ENCODE measurements around the gene FBXO34. TPM values are rescaled to one million over a fixed set of nuclear protein-coding genes. Genes with fewer than 3 reads are reported as not detected.
A peak's percentile ranks its signal among the peaks of the same experiment; 100 is the strongest.

FBXO34 gene
- total RNA-seq, 1 experiment from 2014 or later = 13.9 TPM

DNA sequence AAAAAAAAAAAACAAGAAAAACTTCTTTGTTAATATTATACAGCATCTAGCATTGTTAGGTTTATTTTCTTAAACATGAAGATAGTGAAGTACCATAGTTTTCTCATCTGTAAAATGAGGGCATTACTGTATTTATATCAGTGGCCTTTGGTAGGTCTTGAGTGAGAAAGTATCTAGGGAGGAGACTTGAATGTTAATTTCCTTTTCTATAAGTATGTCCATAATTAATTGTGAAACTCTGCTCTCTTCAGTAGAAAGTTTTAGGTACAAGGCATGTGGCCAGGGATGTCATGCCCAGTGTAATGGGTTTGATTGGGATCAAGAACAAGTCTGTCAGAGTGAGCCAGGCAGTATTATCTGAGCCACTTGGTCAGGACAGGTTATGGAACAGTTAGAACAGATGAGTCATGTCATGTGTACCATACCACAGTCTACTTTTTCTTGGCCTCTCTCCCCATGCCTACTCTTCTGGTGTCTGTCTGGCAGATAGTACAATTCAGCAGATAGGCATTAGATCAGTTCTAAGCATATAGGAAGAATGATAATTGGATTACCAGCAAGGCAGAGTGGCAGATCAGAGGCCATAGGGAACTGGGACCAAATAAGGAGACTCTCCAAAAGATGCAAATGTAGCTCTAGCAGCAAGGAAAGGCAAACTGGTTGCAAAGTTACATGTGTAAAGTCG lies 30.4 kb downstream of the FBXO34 start (continued):
- no peak for TF ChIP-seq ZNF232 (CRISPR knock-in tag; IDR thresholded peaks at IDR 0.05)
- TF ChIP-seq ATF1 (CRISPR knock-in tag; IDR thresholded peaks at IDR 0.05) = no peak
- no peak for TF ChIP-seq TCF7 (CRISPR knock-in tag; IDR thresholded peaks at IDR 0.05; ENCODE audit: low read depth)
- TF ChIP-seq ELF4 (CRISPR knock-in tag; IDR thresholded peaks at IDR 0.05; ENCODE audit: low read depth) = no peak
- no peak for TF ChIP-seq FOXJ3 (CRISPR knock-in tag; IDR thresholded peaks at IDR 0.05; ENCODE audit: borderline replicate concordance)
- TF ChIP-seq ZNF423 (CRISPR knock-in tag; IDR thresholded peaks at IDR 0.05) = no peak
- TF ChIP-seq SMAD4 (CRISPR knock-in tag; IDR thresholded peaks at IDR 0.05) = no peak
- TF ChIP-seq E2F4 (CRISPR knock-in tag; IDR thresholded peaks at IDR 0.05; ENCODE audit: borderline replicate concordance, low read depth) = no peak
- no peak for TF ChIP-seq ESRRA (CRISPR knock-in tag; IDR thresholded peaks at IDR 0.05; ENCODE audit: borderline replicate concordance)
- no peak for TF ChIP-seq OVOL2 (CRISPR knock-in tag; IDR thresholded peaks at IDR 0.05; ENCODE audit: borderline replicate concordance)
- no peak for TF ChIP-seq JUN (CRISPR knock-in tag; IDR thresholded peaks at IDR 0.05)
- TF ChIP-seq, protein P1, sequence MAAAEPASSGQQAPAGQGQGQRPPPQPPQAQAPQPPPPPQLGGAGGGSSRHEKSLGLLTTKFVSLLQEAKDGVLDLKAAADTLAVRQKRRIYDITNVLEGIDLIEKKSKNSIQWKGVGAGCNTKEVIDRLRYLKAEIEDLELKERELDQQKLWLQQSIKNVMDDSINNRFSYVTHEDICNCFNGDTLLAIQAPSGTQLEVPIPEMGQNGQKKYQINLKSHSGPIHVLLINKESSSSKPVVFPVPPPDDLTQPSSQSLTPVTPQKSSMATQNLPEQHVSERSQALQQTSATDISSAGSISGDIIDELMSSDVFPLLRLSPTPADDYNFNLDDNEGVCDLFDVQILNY (CRISPR knock-in tag; IDR thresholded peaks at IDR 0.05) = no peak
- TF ChIP-seq TEAD1 (CRISPR knock-in tag; IDR thresholded peaks at IDR 0.05) = no peak
- TF ChIP-seq CBFB (CRISPR knock-in tag; IDR thresholded peaks at IDR 0.05; ENCODE audit: low read depth) = no peak
- TF ChIP-seq, protein P2, sequence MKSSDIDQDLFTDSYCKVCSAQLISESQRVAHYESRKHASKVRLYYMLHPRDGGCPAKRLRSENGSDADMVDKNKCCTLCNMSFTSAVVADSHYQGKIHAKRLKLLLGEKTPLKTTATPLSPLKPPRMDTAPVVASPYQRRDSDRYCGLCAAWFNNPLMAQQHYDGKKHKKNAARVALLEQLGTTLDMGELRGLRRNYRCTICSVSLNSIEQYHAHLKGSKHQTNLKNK (CRISPR knock-in tag; IDR thresholded peaks at IDR 0.05) = no peak
- TF ChIP-seq NR3C1 (CRISPR knock-in tag; conservative IDR thresholded peaks at IDR 0.05; ENCODE audit: low read depth) = no peak
- no peak for TF ChIP-seq ZNF138 (CRISPR knock-in tag; conservative IDR thresholded peaks at IDR 0.05)

DNA sequence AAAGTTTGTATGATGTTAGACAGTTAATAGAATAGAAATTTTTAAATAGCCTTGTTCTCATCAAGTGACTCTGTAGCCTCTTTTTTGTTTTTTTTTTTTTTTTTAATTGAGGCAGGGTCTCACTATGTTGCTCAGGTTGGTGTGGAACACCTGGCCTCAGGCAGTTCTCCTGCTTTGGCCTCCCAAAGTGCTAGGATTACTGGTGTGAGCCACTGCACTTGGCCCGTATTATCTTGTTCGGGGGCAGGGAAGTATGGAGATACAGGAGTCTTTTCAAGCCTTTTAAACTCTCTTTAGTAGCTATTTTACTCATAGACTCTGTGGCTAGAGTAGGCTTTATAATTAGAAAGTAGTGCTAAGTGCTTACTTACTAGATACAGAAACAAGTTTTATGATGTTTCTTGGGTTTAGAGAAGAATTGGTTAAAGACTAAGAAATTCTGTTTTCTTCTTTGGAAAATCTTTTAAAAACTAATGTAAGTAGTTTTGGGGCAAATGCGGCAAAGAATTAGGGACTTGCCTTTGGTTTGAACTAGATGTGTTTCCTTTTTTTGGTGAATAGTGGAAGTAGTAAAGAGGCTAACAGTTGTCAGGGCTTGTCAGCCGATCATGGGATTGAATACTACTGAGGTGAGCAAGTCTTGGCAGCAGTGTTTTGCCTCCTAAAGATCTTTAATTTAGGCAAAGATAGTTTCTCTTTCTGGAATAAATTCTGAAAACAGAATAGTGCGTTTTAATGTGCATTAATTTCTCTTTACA lies 31.3 kb downstream of the FBXO34 start:
- DNase-seq (ENCODE audit: low spot score) (no peak), ATAC-seq (peak; percentile 23; the same call in 1 of the 2 replicates)
- Mint-ChIP-seq H3K4me1 (peaks cover 36% of the 10 kb centered on the region), H3K36me3 (no peaks in the 10 kb centered on the region), H3K27me3 (ENCODE audit: low read depth) (no peaks in the 10 kb centered on the region), H3K4me3 (no peak overlapping the region), H3K9me3 (no peaks in the 10 kb centered on the region), H3K27ac (peak overlapping the region; percentile 71)
- POLR2A ChIA-PET = no interaction called here
- no peak for TF ChIP-seq JAZF1 (CRISPR knock-in tag; IDR thresholded peaks at IDR 0.05)
- TF ChIP-seq ZNF121 (CRISPR knock-in tag; IDR thresholded peaks at IDR 0.05) = peak; percentile 81
- no peak for TF ChIP-seq SMAD3 (CRISPR knock-in tag; IDR thresholded peaks at IDR 0.05; ENCODE audit: borderline replicate concordance)
- CTCF ChIA-PET = no interaction called here

GRCh38 chr14:55303125-55303499 lies 31.9 kb downstream of the FBXO34 start:
- TF ChIP-seq E2F4 (CRISPR knock-in tag; IDR thresholded peaks at IDR 0.05; ENCODE audit: borderline replicate concordance, low read depth) (no peak), FOXK1 (CRISPR knock-in tag; IDR thresholded peaks at IDR 0.05) (no peak), JUN (CRISPR knock-in tag; IDR thresholded peaks at IDR 0.05) (no peak), NR2C2 (CRISPR knock-in tag; IDR thresholded peaks at IDR 0.05) (no peak), ATF1 (CRISPR knock-in tag; IDR thresholded peaks at IDR 0.05) (no peak), ZNF232 (CRISPR knock-in tag; IDR thresholded peaks at IDR 0.05) (no peak), SMAD3 (CRISPR knock-in tag; IDR thresholded peaks at IDR 0.05; ENCODE audit: borderline replicate concordance) (no peak)
- Mint-ChIP-seq H3K27me3 (ENCODE audit: low read depth) (peaks cover 3% of the 10 kb centered on the region), H3K4me3 (no peak overlapping the region), H3K4me1 (peaks cover 40% of the 10 kb centered on the region), H3K27ac (no peak overlapping the region), H3K36me3 (no peaks in the 10 kb centered on the region), H3K9me3 (no peaks in the 10 kb centered on the region)
- CTCF ChIA-PET = no interaction called here
- DNase-seq (ENCODE audit: low spot score) (no peak), ATAC-seq (no peak)
- POLR2A ChIA-PET = no interaction called here
